Body of pancreas (tissue), 4 donors: Measurements from ENCODE around the gene RAD51B.

Experiments
- POLR2A ChIP-seq, 3 donors: fragments of 450-650 bp; IDR thresholded peaks; one replicate each; pipeline ENCODE4 v1.6.1; 2016; ENCODE audit warnings: antibody characterized with exemption in 3 of 3, mild to moderate bottlenecking in 2 of 3
- TF ChIP-seq, protein P1 (sequence below), 7 experiments: fragments of 450-650 bp in 4 of 7; fragments of 200-600 bp in 3 of 7; sonication (generic) in 3 of 7; IDR thresholded peaks; one replicate each; pipeline ENCODE4 v1.5.1; 2016 to 2019; ENCODE audit warnings: antibody characterized with exemption in 7 of 7

DNA sequence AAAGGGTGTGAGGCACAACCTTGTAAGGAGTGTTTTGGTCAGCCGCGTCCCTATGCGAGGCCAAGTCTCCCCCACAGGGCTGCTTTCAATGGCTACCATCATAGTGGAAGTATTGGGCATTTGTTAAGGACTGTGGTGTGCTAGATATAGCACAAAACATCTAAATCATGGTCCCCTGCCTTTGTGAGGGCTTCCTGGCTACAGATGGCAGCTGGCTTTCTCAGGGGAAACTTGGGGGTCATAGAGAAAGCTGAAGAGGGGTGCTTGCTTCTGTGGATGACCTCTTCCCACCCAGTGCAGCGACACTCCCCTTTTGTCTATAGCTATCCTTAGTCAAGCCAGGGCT lies 657.5 kb downstream of the RAD51B start:
- TF ChIP-seq, protein P1, sequence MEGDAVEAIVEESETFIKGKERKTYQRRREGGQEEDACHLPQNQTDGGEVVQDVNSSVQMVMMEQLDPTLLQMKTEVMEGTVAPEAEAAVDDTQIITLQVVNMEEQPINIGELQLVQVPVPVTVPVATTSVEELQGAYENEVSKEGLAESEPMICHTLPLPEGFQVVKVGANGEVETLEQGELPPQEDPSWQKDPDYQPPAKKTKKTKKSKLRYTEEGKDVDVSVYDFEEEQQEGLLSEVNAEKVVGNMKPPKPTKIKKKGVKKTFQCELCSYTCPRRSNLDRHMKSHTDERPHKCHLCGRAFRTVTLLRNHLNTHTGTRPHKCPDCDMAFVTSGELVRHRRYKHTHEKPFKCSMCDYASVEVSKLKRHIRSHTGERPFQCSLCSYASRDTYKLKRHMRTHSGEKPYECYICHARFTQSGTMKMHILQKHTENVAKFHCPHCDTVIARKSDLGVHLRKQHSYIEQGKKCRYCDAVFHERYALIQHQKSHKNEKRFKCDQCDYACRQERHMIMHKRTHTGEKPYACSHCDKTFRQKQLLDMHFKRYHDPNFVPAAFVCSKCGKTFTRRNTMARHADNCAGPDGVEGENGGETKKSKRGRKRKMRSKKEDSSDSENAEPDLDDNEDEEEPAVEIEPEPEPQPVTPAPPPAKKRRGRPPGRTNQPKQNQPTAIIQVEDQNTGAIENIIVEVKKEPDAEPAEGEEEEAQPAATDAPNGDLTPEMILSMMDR (IDR thresholded peaks at IDR 0.05), result no peak
- TF ChIP-seq POLR2A (IDR thresholded peaks at IDR 0.05), result no peak
